ENCODE measurements around the gene OR5W2. TPM values are rescaled to one million over a fixed set of nuclear protein-coding genes. Genes with fewer than 3 reads are reported as not detected.
"Not testable (repeated sequence)": the region's sequence is repeated elsewhere in the genome, so short reads cannot be mapped to it uniquely, and the experiment has no call there.

The OR5W2 gene
- total and polyA plus RNA-seq, 9 of the 15 experiments (the other 6 are each of a cell fraction or from before 2014, with no cell fraction given) = not detected

- FAIRE-seq; BruUV-seq (replicated peaks); in situ Hi-C loops (cut with MboI); H2AFZ ChIP-seq (ENCODE audit: low read depth, low read length); DNase-seq (ENCODE audit: extremely low read depth in 1 of 4, low spot score in 3 of 4); H3K79me2 ChIP-seq (ENCODE audit: control insufficient read depth, insufficient read depth, low read length); ATAC-seq; H3K9me1 ChIP-seq (ENCODE audit: control insufficient read depth, insufficient read depth, low read length); H3K4me3 ChIP-seq; H3K4me2 ChIP-seq (ENCODE audit: insufficient read depth, low read length); H4K20me1 ChIP-seq (replicated peaks; ENCODE audit: control insufficient read depth, insufficient read depth, low read length); H3K27me3 ChIP-seq (ENCODE audit: control insufficient read depth in 2 of 2, insufficient read depth in 2 of 2, low read length in 2 of 2); H3K36me3 ChIP-seq (ENCODE audit: control insufficient read depth, insufficient read depth, low read length); intact Hi-C loops (cut with micrococcal nuclease); H3K4me1 ChIP-seq (replicated peaks in 1 of 2; ENCODE audit: control insufficient read depth in 2 of 2, insufficient read depth in 2 of 2, low read length in 2 of 2); H3K9me3 ChIP-seq (replicated peaks; ENCODE audit: control insufficient read depth, insufficient read depth, low read depth, low read length); H3K9ac ChIP-seq (ENCODE audit: insufficient read depth in 1 of 2, low read depth in 2 of 2, low read length in 2 of 2); H3K27ac ChIP-seq (ENCODE audit: extremely low read depth, low read depth, low read length); CTCF ChIA-PET (ENCODE audit: low intra/inter-chr PET ratio); POLR2A ChIA-PET: not testable (repeated sequence)
- 3% methylated on average over 18 of the region's 33 CpGs for WGBS (ENCODE audit: insufficient coverage, low coverage, missing lambda C conversion rate)
- TF ChIP-seq, protein P1, sequence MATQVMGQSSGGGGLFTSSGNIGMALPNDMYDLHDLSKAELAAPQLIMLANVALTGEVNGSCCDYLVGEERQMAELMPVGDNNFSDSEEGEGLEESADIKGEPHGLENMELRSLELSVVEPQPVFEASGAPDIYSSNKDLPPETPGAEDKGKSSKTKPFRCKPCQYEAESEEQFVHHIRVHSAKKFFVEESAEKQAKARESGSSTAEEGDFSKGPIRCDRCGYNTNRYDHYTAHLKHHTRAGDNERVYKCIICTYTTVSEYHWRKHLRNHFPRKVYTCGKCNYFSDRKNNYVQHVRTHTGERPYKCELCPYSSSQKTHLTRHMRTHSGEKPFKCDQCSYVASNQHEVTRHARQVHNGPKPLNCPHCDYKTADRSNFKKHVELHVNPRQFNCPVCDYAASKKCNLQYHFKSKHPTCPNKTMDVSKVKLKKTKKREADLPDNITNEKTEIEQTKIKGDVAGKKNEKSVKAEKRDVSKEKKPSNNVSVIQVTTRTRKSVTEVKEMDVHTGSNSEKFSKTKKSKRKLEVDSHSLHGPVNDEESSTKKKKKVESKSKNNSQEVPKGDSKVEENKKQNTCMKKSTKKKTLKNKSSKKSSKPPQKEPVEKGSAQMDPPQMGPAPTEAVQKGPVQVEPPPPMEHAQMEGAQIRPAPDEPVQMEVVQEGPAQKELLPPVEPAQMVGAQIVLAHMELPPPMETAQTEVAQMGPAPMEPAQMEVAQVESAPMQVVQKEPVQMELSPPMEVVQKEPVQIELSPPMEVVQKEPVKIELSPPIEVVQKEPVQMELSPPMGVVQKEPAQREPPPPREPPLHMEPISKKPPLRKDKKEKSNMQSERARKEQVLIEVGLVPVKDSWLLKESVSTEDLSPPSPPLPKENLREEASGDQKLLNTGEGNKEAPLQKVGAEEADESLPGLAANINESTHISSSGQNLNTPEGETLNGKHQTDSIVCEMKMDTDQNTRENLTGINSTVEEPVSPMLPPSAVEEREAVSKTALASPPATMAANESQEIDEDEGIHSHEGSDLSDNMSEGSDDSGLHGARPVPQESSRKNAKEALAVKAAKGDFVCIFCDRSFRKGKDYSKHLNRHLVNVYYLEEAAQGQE (IDR thresholded peaks at IDR 0.05; ENCODE audit: borderline replicate concordance) = not testable (repeated sequence)
- TF ChIP-seq, protein P1 (CRISPR knock-in tag; IDR thresholded peaks at IDR 0.05; ENCODE audit: low read depth) = peak; percentile 64
These were observed 41.7 kb downstream of the OR5W2 start for GRCh38 chr11:55872731-55873130.

- H3K9ac ChIP-seq (ENCODE audit: insufficient read depth in 1 of 2, low read depth in 2 of 2, low read length in 2 of 2); FAIRE-seq; H3K79me2 ChIP-seq (ENCODE audit: control insufficient read depth, insufficient read depth, low read length); H3K36me3 ChIP-seq (ENCODE audit: control insufficient read depth, insufficient read depth, low read length); H3K9me1 ChIP-seq (ENCODE audit: control insufficient read depth, insufficient read depth, low read length); BruUV-seq (replicated peaks); ATAC-seq; H3K4me3 ChIP-seq; H4K20me1 ChIP-seq (replicated peaks; ENCODE audit: control insufficient read depth, insufficient read depth, low read length); H3K4me1 ChIP-seq (replicated peaks in 1 of 2; ENCODE audit: control insufficient read depth in 2 of 2, insufficient read depth in 2 of 2, low read length in 2 of 2); POLR2A ChIA-PET; DNase-seq (ENCODE audit: extremely low read depth in 1 of 4, low spot score in 3 of 4); intact Hi-C loops (cut with micrococcal nuclease); H3K4me2 ChIP-seq (ENCODE audit: insufficient read depth, low read length); in situ Hi-C loops (cut with MboI); CTCF ChIA-PET (ENCODE audit: low intra/inter-chr PET ratio); H3K9me3 ChIP-seq (replicated peaks; ENCODE audit: control insufficient read depth, insufficient read depth, low read depth, low read length); H2AFZ ChIP-seq (ENCODE audit: low read depth, low read length); H3K27ac ChIP-seq (ENCODE audit: extremely low read depth, low read depth, low read length); H3K27me3 ChIP-seq (ENCODE audit: control insufficient read depth in 2 of 2, insufficient read depth in 2 of 2, low read length in 2 of 2): not testable (repeated sequence)
- WGBS (ENCODE audit: insufficient coverage, low coverage, missing lambda C conversion rate) = 3% methylated on average over 4 of the region's 4 CpGs
These were observed 47.0 kb downstream of the OR5W2 start for GRCh38 chr11:55867354-55867753.
